ENCODE data around the gene RAB11FIP5.

The RAB11FIP5 gene

GRCh38 chr2:73034661-73035375, 77.9 kb downstream of the RAB11FIP5 start:
- no peaks in the 10 kb centered on the region for H3K9me2 ChIP-seq (ENCODE audit: low read depth, low read length)
- H3K9ac ChIP-seq (ENCODE audit: low read length) = no peak overlapping the region

GRCh38 chr2:73033766-73034381, 78.9 kb downstream of the RAB11FIP5 start:
- H3F3A ChIP-seq (ENCODE audit: insufficient read depth, low read length) = no peaks in the 10 kb centered on the region
- no peak overlapping the region for H2AFZ ChIP-seq (ENCODE audit: low read length)
- no peaks in the 10 kb centered on the region for H4K20me1 ChIP-seq (ENCODE audit: insufficient read depth, low read length)
- H3K27me3 ChIP-seq (ENCODE audit: insufficient read depth, low read length) = no peaks in the 10 kb centered on the region
- no peaks in the 10 kb centered on the region for H3K9me2 ChIP-seq (ENCODE audit: low read depth, low read length)
- no peak overlapping the region for H3K4me2 ChIP-seq (ENCODE audit: low read length)
- TF ChIP-seq CTCF (IDR thresholded peaks at IDR 0.05; ENCODE audit: low read length) (no peak), EZH2 (IDR thresholded peaks at IDR 0.05; ENCODE audit: borderline replicate concordance, low read length) (no peak)
- H3K4me1 ChIP-seq (ENCODE audit: insufficient read depth, low read length, severe bottlenecking) = no peaks in the 10 kb centered on the region
- no peaks in the 10 kb centered on the region; the same call in 1 of the 2 replicates for H3K36me3 ChIP-seq (ENCODE audit: insufficient read depth, low read length)
- no peaks in the 10 kb centered on the region for H3K79me2 ChIP-seq (ENCODE audit: insufficient read depth, low read length)
- H3K4me3 ChIP-seq (ENCODE audit: low read depth, low read length, poor library complexity, severe bottlenecking) = no peak overlapping the region
- no peak overlapping the region for H3K9ac ChIP-seq (ENCODE audit: low read length)
- no peak overlapping the region for H3K27ac ChIP-seq (ENCODE audit: low read depth, low read length, poor library complexity, severe bottlenecking)
- no peaks in the 10 kb centered on the region for H3K9me3 ChIP-seq (ENCODE audit: low read length)

More at GRCh38 chr2:73034661-73035375, 77.9 kb downstream of the RAB11FIP5 start:
- Histone ChIP-seq H3K27me3 (ENCODE audit: insufficient read depth, low read length) (no peaks in the 10 kb centered on the region), H3K4me1 (ENCODE audit: insufficient read depth, low read length, severe bottlenecking) (no peaks in the 10 kb centered on the region), H3K36me3 (ENCODE audit: insufficient read depth, low read length) (no peaks in the 10 kb centered on the region; the same call in 1 of the 2 replicates), H3K9me3 (ENCODE audit: low read length) (no peaks in the 10 kb centered on the region), H4K20me1 (ENCODE audit: insufficient read depth, low read length) (no peaks in the 10 kb centered on the region), H3K27ac (ENCODE audit: low read depth, low read length, poor library complexity, severe bottlenecking) (no peak overlapping the region), H3F3A (ENCODE audit: insufficient read depth, low read length) (no peaks in the 10 kb centered on the region), H2AFZ (ENCODE audit: low read length) (no peak overlapping the region), H3K79me2 (ENCODE audit: insufficient read depth, low read length) (no peaks in the 10 kb centered on the region), H3K4me2 (ENCODE audit: low read length) (no peak overlapping the region), H3K4me3 (ENCODE audit: low read depth, low read length, poor library complexity, severe bottlenecking) (no peak overlapping the region)
- TF ChIP-seq CTCF (IDR thresholded peaks at IDR 0.05; ENCODE audit: low read length) (no peak), EZH2 (IDR thresholded peaks at IDR 0.05; ENCODE audit: borderline replicate concordance, low read length) (no peak)

- Histone ChIP-seq H3K79me2 (ENCODE audit: insufficient read depth, low read length) (no peaks in the 10 kb centered on the region), H2AFZ (ENCODE audit: low read length) (no peak overlapping the region), H3K9me3 (ENCODE audit: low read length) (no peaks in the 10 kb centered on the region), H3K9ac (ENCODE audit: low read length) (no peak overlapping the region), H3K27ac (ENCODE audit: low read depth, low read length, poor library complexity, severe bottlenecking) (no peak overlapping the region), H3K4me1 (ENCODE audit: insufficient read depth, low read length, severe bottlenecking) (no peaks in the 10 kb centered on the region), H3K9me2 (ENCODE audit: low read depth, low read length) (no peaks in the 10 kb centered on the region), H3K36me3 (ENCODE audit: insufficient read depth, low read length) (no peaks in the 10 kb centered on the region; the same call in 1 of the 2 replicates), H3F3A (ENCODE audit: insufficient read depth, low read length) (no peaks in the 10 kb centered on the region), H3K27me3 (ENCODE audit: insufficient read depth, low read length) (no peaks in the 10 kb centered on the region), H3K4me3 (ENCODE audit: low read depth, low read length, poor library complexity, severe bottlenecking) (no peak overlapping the region), H3K4me2 (ENCODE audit: low read length) (no peak overlapping the region), H4K20me1 (ENCODE audit: insufficient read depth, low read length) (no peaks in the 10 kb centered on the region)
- TF ChIP-seq EZH2 (IDR thresholded peaks at IDR 0.05; ENCODE audit: borderline replicate concordance, low read length) (no peak), CTCF (IDR thresholded peaks at IDR 0.05; ENCODE audit: low read length) (no peak)
Measured at GRCh38 chr2:73033142-73033765, 79.5 kb downstream of the RAB11FIP5 start.
